Retinal pigment epithelial cell (primary cell): ENCODE data around the gene ROBO1.

Experiments
- DNase-seq: peaks from one replicate; pipeline ENCODE4 v3.0.0-alpha.2; 2010; ENCODE audit warnings: low read depth
- H3K4me3 ChIP-seq: 2 replicates; pipeline ENCODE4 v1.5.1; 2011; ENCODE audit warnings: mild to moderate bottlenecking, low read length, control low read depth, moderate library complexity
- CTCF ChIP-seq: conservative IDR thresholded peaks from 2 replicates; pipeline ENCODE4 v1.5.1; 2011; ENCODE audit warnings: low read depth, low read length, control low read depth, inconsistent platforms

ROBO1 gene

GRCh38 chr3:79172241-79172640 lies 595.6 kb downstream of the ROBO1 start:
- DNase-seq = no peak
- no peak for TF ChIP-seq CTCF
- no peak overlapping the region for H3K4me3 ChIP-seq

GRCh38 chr3:79170021-79170420 lies 597.8 kb downstream of the ROBO1 start:
- no peak for TF ChIP-seq CTCF
- no peak overlapping the region for H3K4me3 ChIP-seq
- no peak for DNase-seq

GRCh38 chr3:79167651-79168416 lies 600.0 kb downstream of the ROBO1 start:
- H3K4me3 ChIP-seq = no peak overlapping the region
- TF ChIP-seq CTCF = no peak
- peak; percentile 61 for DNase-seq

GRCh38 chr3:79162653-79163052 lies 605.1 kb downstream of the ROBO1 start:
- DNase-seq = no peak
- no peak overlapping the region for H3K4me3 ChIP-seq
- no peak for TF ChIP-seq CTCF

- no peak for TF ChIP-seq CTCF
- no peak overlapping the region for H3K4me3 ChIP-seq
- DNase-seq = no peak
These were observed 605.9 kb downstream of the ROBO1 start for GRCh38 chr3:79161941-79162340.

GRCh38 chr3:79160421-79160820 lies 607.4 kb downstream of the ROBO1 start:
- DNase-seq = no peak
- H3K4me3 ChIP-seq = no peak overlapping the region
- TF ChIP-seq CTCF = no peak

GRCh38 chr3:79159736-79160135 lies 608.1 kb downstream of the ROBO1 start:
- TF ChIP-seq CTCF = no peak
- H3K4me3 ChIP-seq = no peak overlapping the region
- no peak for DNase-seq
